Dedifferentiated amniotic fluid mesenchymal stem cell (primary cell): ENCODE measurements around the gene CPT1C.
A peak's percentile ranks its signal among the peaks of the same experiment; 100 is the strongest.

Experiments used
- DNase-seq: peaks from one replicate; pipeline ENCODE4 v3.0.0-alpha.2; 2016; ENCODE audit errors: extremely low spot score

Gene CPT1C

GRCh38 chr19:49690656-49691242 lies at the start of gene CPT1C:
Gene CPT1C (plus strand): TSS chr19:49691116. CDS start chr19:49692253, 1,137 bp downstream.
- DNase-seq = peak; percentile 57

- DNase-seq = peak; percentile 99
Measured at GRCh38 chr19:49641688-49642491, 49.0 kb upstream of the CPT1C start, which contains the start of gene SCAF1. Gene SCAF1 (plus strand): TSS chr19:49642209. CDS start chr19:49645027, 2,818 bp downstream.

- no peak for DNase-seq
Measured at GRCh38 chr19:49642492-49643035, 48.4 kb upstream of the CPT1C start.

- no peak for DNase-seq
Measured at GRCh38 chr19:49643466-49643865, 47.5 kb upstream of the CPT1C start.

DNA sequence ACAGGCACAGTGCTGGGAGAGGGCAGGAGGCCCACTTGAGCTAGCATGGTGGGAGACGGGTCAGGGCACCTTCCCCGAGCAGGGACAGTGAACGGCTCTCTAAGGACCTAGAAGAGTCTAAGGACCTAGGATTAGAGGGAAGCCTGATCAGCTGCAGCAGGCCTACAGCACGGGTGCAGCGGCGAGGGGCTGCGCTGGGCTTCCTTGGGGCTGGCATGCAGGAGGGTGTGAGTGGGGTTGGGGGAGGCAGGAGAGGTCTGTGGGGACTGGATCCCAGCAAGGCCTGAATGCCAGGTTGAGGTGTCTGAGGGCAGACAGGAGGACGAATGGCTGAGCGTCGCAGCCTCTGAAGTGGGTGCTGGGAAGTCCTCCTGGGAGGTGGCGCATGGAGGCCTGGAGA lies 45.3 kb upstream of the CPT1C start:
- no peak for DNase-seq

- DNase-seq = no peak
Measured at GRCh38 chr19:49645995-49646394, 44.9 kb upstream of the CPT1C start.

DNA sequence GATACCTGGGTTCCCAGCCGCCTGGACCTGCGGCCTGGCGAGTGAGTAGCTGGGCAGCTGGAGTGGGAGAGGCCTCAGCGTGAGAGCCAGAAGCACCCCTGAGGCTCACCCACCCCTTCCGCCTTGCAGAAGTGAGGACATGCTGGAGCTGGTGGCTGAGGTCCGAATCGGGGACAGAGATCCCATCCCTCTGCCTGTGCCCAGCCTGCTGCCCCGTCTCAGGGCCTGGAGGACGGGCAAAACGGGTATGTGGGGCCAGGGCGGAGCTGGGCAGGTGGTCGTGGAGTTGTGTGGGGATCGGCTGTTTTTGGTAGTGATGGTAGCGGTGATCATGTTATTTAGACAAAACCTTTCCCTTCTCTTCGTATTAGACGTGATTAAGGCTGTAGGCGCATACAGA lies 44.3 kb upstream of the CPT1C start:
- no peak for DNase-seq

DNA sequence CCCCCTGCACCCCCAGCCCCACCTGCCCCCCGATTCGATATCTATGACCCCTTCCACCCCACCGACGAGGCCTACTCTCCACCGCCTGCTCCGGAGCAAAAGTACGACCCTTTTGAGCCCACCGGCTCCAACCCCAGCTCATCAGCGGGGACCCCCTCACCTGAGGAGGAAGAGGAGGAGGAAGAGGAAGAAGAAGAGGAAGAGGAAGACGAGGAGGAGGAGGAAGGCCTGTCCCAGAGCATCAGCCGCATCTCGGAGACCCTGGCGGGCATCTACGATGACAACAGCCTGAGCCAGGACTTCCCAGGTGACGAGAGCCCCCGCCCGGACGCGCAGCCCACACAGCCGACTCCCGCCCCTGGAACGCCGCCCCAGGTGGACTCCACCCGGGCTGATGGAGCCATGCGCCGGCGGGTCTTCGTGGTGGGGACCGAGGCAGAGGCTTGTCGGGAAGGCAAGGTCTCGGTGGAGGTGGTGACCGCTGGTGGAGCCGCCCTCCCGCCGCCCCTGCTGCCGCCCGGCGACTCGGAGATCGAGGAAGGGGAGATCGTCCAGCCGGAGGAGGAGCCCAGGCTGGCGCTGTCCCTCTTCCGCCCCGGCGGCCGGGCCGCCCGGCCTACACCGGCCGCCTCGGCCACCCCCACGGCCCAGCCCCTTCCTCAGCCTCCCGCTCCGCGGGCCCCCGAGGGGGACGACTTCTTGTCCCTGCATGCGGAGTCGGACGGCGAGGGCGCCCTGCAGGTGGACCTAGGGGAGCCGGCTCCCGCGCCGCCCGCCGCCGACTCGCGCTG lies 39.7 kb upstream of the CPT1C start:
- no peak for DNase-seq

GRCh38 chr19:49651820-49652550 lies 38.9 kb upstream of the CPT1C start:
- no peak for DNase-seq

GRCh38 chr19:49652551-49653465 lies 38.1 kb upstream of the CPT1C start:
- DNase-seq = no peak

DNA sequence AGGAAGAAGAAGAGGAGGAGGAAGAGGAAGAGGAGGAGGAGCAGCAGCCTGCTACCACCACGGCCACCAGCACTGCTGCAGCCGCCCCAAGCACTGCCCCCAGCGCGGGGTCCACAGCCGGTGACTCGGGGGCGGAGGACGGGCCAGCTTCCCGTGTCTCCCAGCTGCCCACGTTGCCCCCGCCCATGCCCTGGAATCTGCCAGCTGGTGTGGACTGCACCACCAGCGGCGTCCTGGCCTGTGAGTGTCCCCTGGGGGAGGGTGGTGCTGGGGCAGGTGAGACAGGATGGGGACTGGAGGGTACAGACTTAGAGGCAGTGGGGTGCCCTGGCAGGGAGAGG lies 37.5 kb upstream of the CPT1C start:
- DNase-seq = no peak

- no peak for DNase-seq
Measured at GRCh38 chr19:49654581-49654980, 36.3 kb upstream of the CPT1C start.

GRCh38 chr19:49655570-49656455 lies 35.1 kb upstream of the CPT1C start:
- DNase-seq = no peak

GRCh38 chr19:49656456-49657109 lies 34.3 kb upstream of the CPT1C start:
- DNase-seq = no peak

DNA sequence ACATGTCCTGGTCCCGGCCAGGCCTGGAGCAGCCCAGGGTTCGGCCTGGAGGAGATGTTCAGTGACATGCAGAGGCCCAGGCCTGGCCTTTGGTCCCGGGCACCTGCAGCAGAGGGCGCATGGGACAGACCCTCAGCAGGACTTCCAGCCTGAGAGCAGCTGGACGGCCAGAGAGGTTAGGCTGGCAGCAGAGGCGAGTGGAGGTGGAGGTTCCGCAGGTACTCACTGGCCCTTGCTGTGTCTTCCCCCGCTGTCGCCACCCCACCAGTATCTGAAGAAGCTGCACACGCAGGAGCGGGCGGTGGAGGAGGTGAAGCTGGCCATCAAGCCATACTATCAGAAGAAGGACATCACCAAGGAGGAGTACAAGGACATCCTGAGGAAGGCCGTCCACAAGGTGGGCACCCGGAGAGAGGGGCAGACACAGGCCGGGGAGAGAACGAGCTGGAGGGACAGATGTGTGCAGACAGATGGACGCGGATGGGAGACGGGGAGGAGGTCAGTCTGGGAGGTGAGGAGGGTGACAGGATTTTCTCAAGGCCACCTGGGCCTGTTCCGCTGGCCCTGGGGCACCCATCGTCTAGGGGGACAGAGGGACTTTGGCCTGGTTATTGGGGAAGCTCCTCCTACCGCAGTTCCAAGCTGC lies 33.3 kb upstream of the CPT1C start:
- no peak for DNase-seq

DNA sequence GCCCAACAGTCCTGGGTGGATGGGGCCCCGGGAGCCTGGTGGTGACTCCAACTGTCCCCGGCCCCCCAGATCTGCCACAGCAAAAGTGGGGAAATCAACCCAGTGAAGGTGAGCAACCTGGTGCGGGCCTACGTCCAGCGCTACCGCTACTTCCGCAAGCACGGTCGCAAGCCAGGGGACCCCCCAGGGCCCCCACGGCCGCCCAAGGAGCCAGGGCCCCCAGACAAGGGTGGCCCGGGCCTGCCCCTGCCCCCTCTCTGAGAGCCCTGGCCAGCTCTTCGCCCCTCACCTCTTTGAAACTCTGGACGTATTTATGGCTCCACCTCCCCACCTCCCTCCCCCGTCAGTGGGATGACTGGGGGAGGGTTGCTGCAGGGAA lies 32.8 kb upstream of the CPT1C start:
- no peak for DNase-seq

- no peak for DNase-seq
Measured at GRCh38 chr19:49658566-49659442, 32.1 kb upstream of the CPT1C start.
